Measurements from ENCODE around the gene CADM2.

DNA sequence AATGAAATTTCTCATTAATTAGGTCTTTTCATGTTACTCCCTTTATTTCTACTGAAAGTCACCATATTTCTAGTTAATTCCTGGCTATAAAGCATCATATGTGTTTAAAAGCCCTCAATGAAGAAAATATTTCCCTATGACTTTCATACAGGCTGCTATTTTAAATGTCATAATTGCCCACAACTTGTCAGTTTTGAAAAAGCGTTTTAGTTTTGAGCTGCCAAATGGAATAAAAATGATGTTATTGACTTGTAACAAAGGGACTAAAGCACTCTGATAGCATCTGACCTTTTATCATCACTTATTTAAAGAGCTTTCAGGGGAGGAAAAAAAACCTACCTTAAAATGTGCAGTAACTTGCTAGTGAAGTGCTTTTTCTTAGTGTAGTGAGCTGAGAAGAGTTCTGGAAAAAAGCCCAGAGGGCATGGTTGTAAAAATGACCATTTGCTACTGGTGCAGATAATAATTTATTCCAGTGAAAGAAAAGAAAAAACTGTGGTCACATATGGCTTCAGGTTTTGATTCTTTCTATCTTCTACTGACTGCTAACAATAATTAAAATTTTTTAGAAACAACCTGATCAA is 877.2 kb downstream of the CADM2 start:
- no peak for TF ChIP-seq EZH2 (IDR thresholded peaks at IDR 0.05; ENCODE audit: borderline replicate concordance, insufficient read depth, low read length, poor library complexity, severe bottlenecking)
- TF ChIP-seq, protein P1, sequence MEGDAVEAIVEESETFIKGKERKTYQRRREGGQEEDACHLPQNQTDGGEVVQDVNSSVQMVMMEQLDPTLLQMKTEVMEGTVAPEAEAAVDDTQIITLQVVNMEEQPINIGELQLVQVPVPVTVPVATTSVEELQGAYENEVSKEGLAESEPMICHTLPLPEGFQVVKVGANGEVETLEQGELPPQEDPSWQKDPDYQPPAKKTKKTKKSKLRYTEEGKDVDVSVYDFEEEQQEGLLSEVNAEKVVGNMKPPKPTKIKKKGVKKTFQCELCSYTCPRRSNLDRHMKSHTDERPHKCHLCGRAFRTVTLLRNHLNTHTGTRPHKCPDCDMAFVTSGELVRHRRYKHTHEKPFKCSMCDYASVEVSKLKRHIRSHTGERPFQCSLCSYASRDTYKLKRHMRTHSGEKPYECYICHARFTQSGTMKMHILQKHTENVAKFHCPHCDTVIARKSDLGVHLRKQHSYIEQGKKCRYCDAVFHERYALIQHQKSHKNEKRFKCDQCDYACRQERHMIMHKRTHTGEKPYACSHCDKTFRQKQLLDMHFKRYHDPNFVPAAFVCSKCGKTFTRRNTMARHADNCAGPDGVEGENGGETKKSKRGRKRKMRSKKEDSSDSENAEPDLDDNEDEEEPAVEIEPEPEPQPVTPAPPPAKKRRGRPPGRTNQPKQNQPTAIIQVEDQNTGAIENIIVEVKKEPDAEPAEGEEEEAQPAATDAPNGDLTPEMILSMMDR (IDR thresholded peaks at IDR 0.05; ENCODE audit: poor library complexity, severe bottlenecking), result no peak
- TF ChIP-seq MXI1 (conservative IDR thresholded peaks at IDR 0.05; ENCODE audit: poor library complexity, severe bottlenecking), result no peak

Measured in neural cell (in vitro differentiated cells).